SH-SY5Y (cell line): ENCODE data around the gene TMEM107.

Source experiments
- GATA2 ChIP-seq: IDR thresholded peaks from 2 replicates; pipeline ENCODE4 v1.6.1; 2011; ENCODE audit warnings: mild to moderate bottlenecking, low read depth, low read length
- GATA3 ChIP-seq: IDR thresholded peaks from 2 replicates; pipeline ENCODE4 v1.6.1; 2011; ENCODE audit warnings: low read depth, mild to moderate bottlenecking, low read length, moderate library complexity

TMEM107 gene

GRCh38 chr17:8206536-8206935, 30.4 kb upstream of the TMEM107 start:
- TF ChIP-seq GATA2 (no peak), GATA3 (no peak)

GRCh38 chr17:8204761-8205555, 28.8 kb upstream of the TMEM107 start:
- TF ChIP-seq GATA2 = no peak
- TF ChIP-seq GATA3 = no peak

GRCh38 chr17:8192070-8192815, 16.1 kb upstream of the TMEM107 start:
- TF ChIP-seq GATA2 (peak; percentile 70), GATA3 (no peak)

- no peak for TF ChIP-seq GATA2
- TF ChIP-seq GATA3 = no peak
Measured at GRCh38 chr17:8190506-8190905, 14.3 kb upstream of the TMEM107 start.

- TF ChIP-seq GATA2 = 0 out of 2 replicates have a peak, but pooled peaks have one; percentile 2
- TF ChIP-seq GATA3 = no peak
Measured at GRCh38 chr17:8189711-8190477, 13.7 kb upstream of the TMEM107 start, which contains the start of gene BORCS6. TSS of gene BORCS6 (minus strand) at chr17:8190180. CDS start at chr17:8190140, 40 bp downstream.

GRCh38 chr17:8189041-8189710, 13.0 kb upstream of the TMEM107 start:
- TF ChIP-seq GATA3 (no peak), GATA2 (no peak)

- no peak for TF ChIP-seq GATA2
- TF ChIP-seq GATA3 = no peak
Measured at GRCh38 chr17:8188263-8188839, 12.2 kb upstream of the TMEM107 start.

GRCh38 chr17:8187517-8188262, 11.5 kb upstream of the TMEM107 start:
- TF ChIP-seq GATA3 (no peak), GATA2 (no peak)

GRCh38 chr17:8186787-8187516, 10.8 kb upstream of the TMEM107 start:
- no peak for TF ChIP-seq GATA2
- no peak for TF ChIP-seq GATA3

- TF ChIP-seq GATA2 (no peak), GATA3 (no peak)
Measured at GRCh38 chr17:8186446-8186786, 10.2 kb upstream of the TMEM107 start.

GRCh38 chr17:8185582-8186445, 9.6 kb upstream of the TMEM107 start:
- TF ChIP-seq GATA2 (no peak), GATA3 (no peak)
